NCI-H345 treated with DMSO at 0.1 percent for 48 hours (cell line): ENCODE measurements around the gene CCDC141.

Experiments
- DNase-seq: peaks from one replicate; lab custom pipeline; 2025; ENCODE audit not compliant: unreplicated experiment; lab: John Stamatoyannopoulos, UW

CCDC141 gene

GRCh38 chr2:178877874-178878273 lies 172.1 kb downstream of the CCDC141 start:
- DNase-seq = no peak

GRCh38 chr2:178874529-178875240 lies 175.3 kb downstream of the CCDC141 start:
- DNase-seq = no peak

- no peak for DNase-seq
Measured at GRCh38 chr2:178873912-178874311, 176.0 kb downstream of the CCDC141 start.

GRCh38 chr2:178871536-178871935 lies 178.4 kb downstream of the CCDC141 start:
- no peak for DNase-seq

GRCh38 chr2:178870703-178871102 lies 179.2 kb downstream of the CCDC141 start:
- no peak for DNase-seq

GRCh38 chr2:178865999-178866398 lies 183.9 kb downstream of the CCDC141 start:
- no peak for DNase-seq

GRCh38 chr2:178865146-178865936 lies 184.6 kb downstream of the CCDC141 start:
- no peak for DNase-seq

GRCh38 chr2:178863856-178864620 lies 185.9 kb downstream of the CCDC141 start:
- no peak for DNase-seq

- DNase-seq = no peak
Measured at GRCh38 chr2:178863130-178863855, 186.6 kb downstream of the CCDC141 start.

GRCh38 chr2:178860551-178860950 lies 189.4 kb downstream of the CCDC141 start:
- no peak for DNase-seq

- DNase-seq = no peak
Measured at GRCh38 chr2:178859730-178860129, 190.2 kb downstream of the CCDC141 start.

- no peak for DNase-seq
Measured at GRCh38 chr2:178858896-178859625, 190.9 kb downstream of the CCDC141 start.

GRCh38 chr2:178855151-178855550 lies 194.8 kb downstream of the CCDC141 start:
- no peak for DNase-seq

- DNase-seq = no peak
Measured at GRCh38 chr2:178848335-178848734, 201.6 kb downstream of the CCDC141 start.

GRCh38 chr2:178846458-178846802 lies 203.5 kb downstream of the CCDC141 start:
- DNase-seq = no peak

GRCh38 chr2:178845566-178846457 lies 204.1 kb downstream of the CCDC141 start:
- DNase-seq = no peak

GRCh38 chr2:178844701-178845100 lies 205.2 kb downstream of the CCDC141 start:
- DNase-seq = no peak

- DNase-seq = no peak
Measured at GRCh38 chr2:178844269-178844668, 205.7 kb downstream of the CCDC141 start.

- DNase-seq = no peak
Measured at GRCh38 chr2:178843697-178844096, 206.2 kb downstream of the CCDC141 start.
